K562 (cell line): ENCODE measurements around the gene SMCO3. TPM values are rescaled to one million over a fixed set of nuclear protein-coding genes. Genes with fewer than 3 reads are reported as not detected.
A peak's percentile ranks its signal among the peaks of the same experiment; 100 is the strongest.

ENCODE experiments used
- ATAC-seq: fragments of 200-7000 bp; cut with Tn5 transposase; 3 replicates; pipeline ENCODE4 v1.9.1; 2020; ENCODE audit warnings: moderate library complexity
- BruUV-seq: library from RNA; stranded (reverse); fragments of 400-500 nt; replicated peaks from 2 replicates; lab custom pipeline; 2021; lab: Mats Ljungman, UMichigan
- CTCF ChIA-PET: fragments of 300-600 bp; formaldehyde crosslinking; extraction: SDS; loops from one replicate; lab custom pipeline; 2021; ENCODE audit warnings: low intra/inter-chr PET ratio; lab: Yijun Ruan, JAX
- POLR2A ChIA-PET: fragments of 300-600, 350-650 bp; sonication (Branson Sonifier 250); formaldehyde crosslinking; extraction: SDS; loops from one replicate; lab custom pipeline; 2021; ENCODE audit warnings: antibody characterized with exemption, inconsistent platforms; lab: Yijun Ruan, JAX
- DNase-seq, 4 experiments: peaks; one replicate each; pipeline versions ENCODE4 v3.0.0 to v3.0.0-alpha.2; 2011 to 2018; ENCODE audit warnings: low spot score in 3 of 4, mixed read lengths in 3 of 4; ENCODE audit errors: extremely low read depth in 1 of 4
- FAIRE-seq: peaks from 2 replicates; lab custom pipeline; 2011; peaks lifted over from hg19 to GRCh38; lab: Jason Lieb, UNC
- H2AFZ ChIP-seq: 2 replicates; pipeline ENCODE4 v1.6.0; 2011; ENCODE audit warnings: low read depth, low read length, control low read depth, inconsistent platforms
- H3K27ac ChIP-seq: fragments of 200-600 bp; 3 replicates; pipeline ENCODE4 v1.8.0; 2011; ENCODE audit warnings: low read depth, mild to moderate bottlenecking, control low read depth, inconsistent platforms, low read length, moderate library complexity, mixed read lengths; ENCODE audit errors: extremely low read depth
- H3K27me3 ChIP-seq, 2 experiments: fragments of 300-600 bp in 1 of 2; 2 replicates in 1 of 2; 3 replicates in 1 of 2; pipeline versions ENCODE4 v1.6.0 to v1.8.0; 2011; ENCODE audit warnings: inconsistent platforms in 2 of 2, low read length in 2 of 2, mild to moderate bottlenecking in 1 of 2, mixed read lengths in 1 of 2, moderate library complexity in 1 of 2; ENCODE audit not compliant: control insufficient read depth in 2 of 2, insufficient read depth in 2 of 2
- H3K36me3 ChIP-seq: fragments of 300-600 bp; 3 replicates; pipeline ENCODE4 v1.8.0; 2011; ENCODE audit warnings: mild to moderate bottlenecking, low read length, inconsistent platforms; ENCODE audit not compliant: control insufficient read depth, insufficient read depth
- H3K4me1 ChIP-seq, 2 experiments: fragments of 200-600 bp in 1 of 2; replicated peaks in 1 of 2; 2 replicates in 1 of 2; 3 replicates in 1 of 2; pipeline versions ENCODE4 v1.5.1 to v1.8.0; 2011; ENCODE audit warnings: inconsistent platforms in 2 of 2, low read length in 2 of 2, mild to moderate bottlenecking in 1 of 2, mixed read lengths in 1 of 2, moderate library complexity in 1 of 2; ENCODE audit not compliant: control insufficient read depth in 2 of 2, insufficient read depth in 2 of 2
- H3K4me2 ChIP-seq: 2 replicates; pipeline ENCODE4 v1.6.1; 2011; ENCODE audit warnings: low read length, control low read depth, inconsistent platforms, mixed read lengths; ENCODE audit not compliant: insufficient read depth
- H3K4me3 ChIP-seq: fragments of 200-600 bp; sonication (generic), shearing (Covaris generic); 2 replicates; pipeline ENCODE4 v1.5.1; 2016; ENCODE audit warnings: control low read depth, inconsistent platforms
- H3K79me2 ChIP-seq: fragments of 200-600 bp; 3 replicates; pipeline ENCODE4 v1.8.0; 2011; ENCODE audit warnings: low read length, inconsistent platforms; ENCODE audit not compliant: control insufficient read depth, insufficient read depth
- H3K9ac ChIP-seq, 2 experiments: 2 replicates each; pipeline versions ENCODE4 v1.6.0 to v1.6.1; 2011; ENCODE audit warnings: low read depth in 2 of 2, low read length in 2 of 2, control low read depth in 1 of 2, inconsistent platforms in 1 of 2, mild to moderate bottlenecking in 1 of 2, mixed read lengths in 1 of 2; ENCODE audit not compliant: insufficient read depth in 1 of 2
- H3K9me1 ChIP-seq: one replicate; pipeline ENCODE4 v1.6.0; 2011; ENCODE audit warnings: inconsistent platforms, mild to moderate bottlenecking, low read length, moderate library complexity; ENCODE audit not compliant: control insufficient read depth, insufficient read depth
- H3K9me3 ChIP-seq: replicated peaks from 2 replicates; pipeline ENCODE4 v1.5.1; 2011; ENCODE audit warnings: low read depth, low read length, inconsistent platforms; ENCODE audit not compliant: control insufficient read depth, insufficient read depth
- H4K20me1 ChIP-seq: replicated peaks from 2 replicates; pipeline ENCODE4 v1.6.1; 2011; ENCODE audit warnings: low read length, inconsistent platforms, mixed read lengths; ENCODE audit not compliant: control insufficient read depth, insufficient read depth
- ESRRA ChIP-seq: fragments of 450-650 bp; IDR thresholded peaks from 2 replicates; pipeline ENCODE4 v1.6.1; 2014; ENCODE audit warnings: low read depth, mild to moderate bottlenecking, moderate library complexity, borderline replicate concordance
- MIER1 ChIP-seq: fragments of 450-650 bp; IDR thresholded peaks from 2 replicates; pipeline ENCODE4 v1.6.1; 2016; ENCODE audit warnings: antibody characterized with exemption, mild to moderate bottlenecking, low read depth
- NCOA6 ChIP-seq: fragments of 450-650 bp; IDR thresholded peaks from 2 replicates; pipeline ENCODE4 v1.6.1; 2017; ENCODE audit warnings: mild to moderate bottlenecking
- NFIC ChIP-seq: fragments of 450-650 bp; IDR thresholded peaks from 2 replicates; pipeline ENCODE4 v1.6.1; 2017; ENCODE audit warnings: mild to moderate bottlenecking, inconsistent platforms
- NR3C1 ChIP-seq: sonication (generic); formaldehyde crosslinking; IDR thresholded peaks from 2 replicates; pipeline ENCODE4 v1.8.1; 2022; ENCODE audit warnings: missing genetic modification reagents
- POLR2H ChIP-seq: IDR thresholded peaks from 2 replicates; pipeline ENCODE4 v1.6.1; 2016; ENCODE audit warnings: missing genetic modification characterization, low read depth, mild to moderate bottlenecking, control low read depth, missing compliant biosample characterization, moderate library complexity
- SMAD2 ChIP-seq: fragments of 150-350 bp; IDR thresholded peaks from 2 replicates; pipeline ENCODE4 v1.6.1; 2014; ENCODE audit warnings: low read depth, mild to moderate bottlenecking, low read length
- WHSC1 ChIP-seq: IDR thresholded peaks from one replicate; pipeline ENCODE4 v1.6.1; 2012; ENCODE audit warnings: low read length, control low read depth, inconsistent platforms
- ZKSCAN1 ChIP-seq: fragments of 150-350 bp; IDR thresholded peaks from 2 replicates; pipeline ENCODE4 v1.6.1; 2016; ENCODE audit warnings: low read depth, low read length
- ZNF232 ChIP-seq: sonication (generic); formaldehyde crosslinking; IDR thresholded peaks from 2 replicates; pipeline ENCODE4 v1.8.0; 2022; ENCODE audit warnings: mild to moderate bottlenecking, missing genetic modification reagents
- ZNF583 ChIP-seq: fragments of 250-450 bp; sonication (Bioruptor Pico); IDR thresholded peaks from 2 replicates; pipeline ENCODE4 v1.4.0; 2020
- WGBS: fragments of 100-300 bp; shearing (Covaris generic); methylation state at CpG from one replicate; pipeline ENCODE4 v1.1.6; 2016; ENCODE audit warnings: low coverage, mixed read lengths; ENCODE audit not compliant: insufficient coverage; ENCODE audit errors: missing lambda C conversion rate; 5-methylcytosine and 5-hydroxymethylcytosine counted together
- in situ Hi-C: fragments of 300-500 bp; cut with MboI; formaldehyde crosslinking; loops from 4 replicates; pipeline ENCODE4 v1.15.0; 2018; ENCODE audit warnings: inconsistent platforms, mixed read lengths
- intact Hi-C: fragments of 100-400 bp; cut with micrococcal nuclease; formaldehyde crosslinking; loops from 2 replicates; pipeline ENCODE4 v1.14.2; 2022
- polyA plus RNA-seq, 8 experiments: library from polyadenylated mRNA; depleted of rRNA in 4 of 8; stranded (reverse) in 5 of 8; unstranded in 3 of 8; fragments of >200 nt; fragmentation: Nextera tagmentation in 2 of 8; fragmentation: Illumina TruSeq in 1 of 8; extraction: Ambion mirVana in 2 of 8; extraction: Trizol in 1 of 8; gene quantifications; 2 replicates each; pipeline versions ENCODE4 v1.2.1 to v1.2.3, GENCODE V29; 2011 to 2014; ENCODE audit warnings: inconsistent platforms in 1 of 8, missing spikeins in 1 of 8
- total RNA-seq, 7 experiments: library from RNA; depleted of rRNA in 6 of 7; stranded (reverse); fragments of >200 nt in 6 of 7; fragmentation: Illumina TruSeq in 2 of 7; extraction: Trizol in 2 of 7; gene quantifications; 2 replicates each; pipeline versions ENCODE4 v1.2.1 to v1.2.3, GENCODE V29; 2011 to 2021; ENCODE audit warnings: low replicate concordance in 1 of 7
- TF ChIP-seq, protein P1 (sequence below): sonication (generic); formaldehyde crosslinking; IDR thresholded peaks from 2 replicates; pipeline ENCODE4 v1.8.0; 2023; ENCODE audit warnings: mild to moderate bottlenecking, missing genetic modification reagents

SMCO3 gene
- total and polyA plus RNA-seq, 9 of the 15 experiments (the other 6 are each of a cell fraction or from before 2014, with no cell fraction given): 0.10 to 0.14 TPM; not detected in 7

DNA sequence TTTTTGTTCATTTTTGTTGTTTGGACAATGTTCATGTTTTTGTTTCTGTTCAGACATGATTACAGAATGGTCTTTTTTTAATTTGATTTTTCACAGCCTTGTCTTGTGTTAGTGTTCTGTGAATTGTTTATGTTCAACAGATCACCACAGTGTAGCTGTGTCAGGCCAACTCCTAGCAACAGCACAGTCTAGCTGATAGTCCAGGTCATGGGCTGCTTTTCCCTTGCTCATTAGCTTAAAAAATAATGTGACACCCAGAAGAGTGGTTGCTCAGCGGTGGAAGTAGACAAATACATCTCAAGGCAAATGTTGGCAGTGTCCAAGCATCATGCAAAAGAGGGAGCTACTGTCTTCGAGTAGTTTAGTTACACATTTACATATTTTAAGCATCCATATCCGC, 33.1 kb downstream of the SMCO3 start (continued):
- TF ChIP-seq POLR2H (tag): no peak
- no peak for TF ChIP-seq ESRRA

DNA sequence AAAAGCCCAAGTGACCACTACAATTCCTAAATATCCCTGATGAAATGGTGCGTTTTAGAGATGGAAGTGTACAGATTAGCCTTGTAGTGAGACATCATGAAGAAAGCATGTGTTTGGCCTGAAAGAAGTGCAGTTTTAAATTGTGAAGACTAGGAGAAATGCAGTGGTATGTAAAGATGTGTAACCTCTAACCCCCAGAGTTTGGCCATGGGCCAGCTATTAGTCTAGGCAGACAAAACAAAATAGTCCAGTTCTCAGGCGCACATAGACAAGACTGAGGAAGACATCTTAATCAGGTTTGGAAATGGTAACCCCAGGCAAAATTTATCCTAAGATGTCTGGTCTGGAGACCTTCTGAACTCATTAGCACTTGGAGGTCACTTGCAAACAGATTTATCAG, 34.1 kb downstream of the SMCO3 start:
- intact Hi-C loops (no loop called here), in situ Hi-C loops (no loop called here)
- CTCF ChIA-PET: no interaction called here
- no peaks in the 10 kb centered on the region; a peak in 1 of 5 replicates for H3K4me1 ChIP-seq
- no peaks in the 10 kb centered on the region for H4K20me1 ChIP-seq
- no peak for TF ChIP-seq ZKSCAN1
- TF ChIP-seq NFIC: peak; percentile 65
- TF ChIP-seq, all 486 proteins: peak for 1
- FAIRE-seq: no peak
- Histone ChIP-seq H3K9me3 (no peaks in the 10 kb centered on the region), H3K79me2 (no peaks in the 10 kb centered on the region), H3K27me3 (no peaks in the 10 kb centered on the region; a peak in 2 of 5 replicates), H3K9me1 (no peaks in the 10 kb centered on the region), H3K27ac (no peak overlapping the region), H2AFZ (no peak overlapping the region), H3K4me2 (no peak overlapping the region), H3K4me3 (no peak overlapping the region), H3K36me3 (no peaks in the 10 kb centered on the region), H3K9ac (no peak overlapping the region)
- DNase-seq: no peak
- no TSS peak for BruUV-seq
- WGBS: 10% methylated on average over 2 of the region's 2 CpGs
- POLR2A ChIA-PET: no interaction called here
- ATAC-seq: no peak

DNA sequence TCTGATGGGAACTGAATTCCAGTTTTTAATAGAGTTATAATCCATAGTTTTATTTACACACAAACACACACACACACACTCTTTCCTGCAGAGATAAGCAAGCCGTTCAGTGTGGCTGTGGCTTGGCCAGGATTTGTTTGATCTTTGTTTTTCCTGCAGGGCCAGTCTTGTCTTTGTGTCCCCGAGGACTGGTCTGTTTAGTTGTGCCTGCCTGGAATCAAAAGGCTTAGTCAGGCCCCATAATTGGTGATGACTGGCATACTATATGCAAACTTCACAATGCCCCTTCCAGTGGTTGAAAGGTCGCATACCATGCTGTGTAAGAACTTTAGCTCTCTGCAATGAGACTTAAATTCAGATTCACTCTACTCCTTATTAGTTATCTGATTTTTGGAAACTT, 36.7 kb downstream of the SMCO3 start:
- TF ChIP-seq WHSC1 (no peak), NCOA6 (no peak), SMAD2 (no peak), MIER1 (no peak), ZNF583 (no peak), ZNF232 (CRISPR knock-in tag) (no peak), NR3C1 (no peak)
- TF ChIP-seq, protein P1, sequence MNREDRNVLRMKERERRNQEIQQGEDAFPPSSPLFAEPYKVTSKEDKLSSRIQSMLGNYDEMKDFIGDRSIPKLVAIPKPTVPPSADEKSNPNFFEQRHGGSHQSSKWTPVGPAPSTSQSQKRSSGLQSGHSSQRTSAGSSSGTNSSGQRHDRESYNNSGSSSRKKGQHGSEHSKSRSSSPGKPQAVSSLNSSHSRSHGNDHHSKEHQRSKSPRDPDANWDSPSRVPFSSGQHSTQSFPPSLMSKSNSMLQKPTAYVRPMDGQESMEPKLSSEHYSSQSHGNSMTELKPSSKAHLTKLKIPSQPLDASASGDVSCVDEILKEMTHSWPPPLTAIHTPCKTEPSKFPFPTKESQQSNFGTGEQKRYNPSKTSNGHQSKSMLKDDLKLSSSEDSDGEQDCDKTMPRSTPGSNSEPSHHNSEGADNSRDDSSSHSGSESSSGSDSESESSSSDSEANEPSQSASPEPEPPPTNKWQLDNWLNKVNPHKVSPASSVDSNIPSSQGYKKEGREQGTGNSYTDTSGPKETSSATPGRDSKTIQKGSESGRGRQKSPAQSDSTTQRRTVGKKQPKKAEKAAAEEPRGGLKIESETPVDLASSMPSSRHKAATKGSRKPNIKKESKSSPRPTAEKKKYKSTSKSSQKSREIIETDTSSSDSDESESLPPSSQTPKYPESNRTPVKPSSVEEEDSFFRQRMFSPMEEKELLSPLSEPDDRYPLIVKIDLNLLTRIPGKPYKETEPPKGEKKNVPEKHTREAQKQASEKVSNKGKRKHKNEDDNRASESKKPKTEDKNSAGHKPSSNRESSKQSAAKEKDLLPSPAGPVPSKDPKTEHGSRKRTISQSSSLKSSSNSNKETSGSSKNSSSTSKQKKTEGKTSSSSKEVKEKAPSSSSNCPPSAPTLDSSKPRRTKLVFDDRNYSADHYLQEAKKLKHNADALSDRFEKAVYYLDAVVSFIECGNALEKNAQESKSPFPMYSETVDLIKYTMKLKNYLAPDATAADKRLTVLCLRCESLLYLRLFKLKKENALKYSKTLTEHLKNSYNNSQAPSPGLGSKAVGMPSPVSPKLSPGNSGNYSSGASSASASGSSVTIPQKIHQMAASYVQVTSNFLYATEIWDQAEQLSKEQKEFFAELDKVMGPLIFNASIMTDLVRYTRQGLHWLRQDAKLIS (CRISPR knock-in tag): no peak
- TF ChIP-seq, all 486 proteins: peak for 0
- DNase-seq: no peak
- H3K79me2 ChIP-seq: no peaks in the 10 kb centered on the region
- FAIRE-seq: no peak
- no peaks in the 10 kb centered on the region for H3K9me1 ChIP-seq
- ChIA-PET POLR2A (no interaction called here), CTCF (no interaction called here)
- H3K9me3 ChIP-seq: no peaks in the 10 kb centered on the region
- no peak overlapping the region for H3K4me2 ChIP-seq
- no peaks in the 10 kb centered on the region; a peak in 1 of 5 replicates for H3K4me1 ChIP-seq
- BruUV-seq: no TSS peak
- no peaks in the 10 kb centered on the region for H4K20me1 ChIP-seq
- H3K27ac ChIP-seq: no peak overlapping the region
- no peak overlapping the region for H3K4me3 ChIP-seq
- peaks cover 0 to 14% of the 10 kb centered on the region in 2 experiments; a peak in 2 of 5 replicates for H3K27me3 ChIP-seq
- no peak overlapping the region for H3K9ac ChIP-seq
- intact Hi-C loops (no loop called here), in situ Hi-C loops (no loop called here)
- no peak for ATAC-seq
- H2AFZ ChIP-seq: no peak overlapping the region
- WGBS: 5% methylated on average over 3 of the region's 3 CpGs
- H3K36me3 ChIP-seq: no peaks in the 10 kb centered on the region
